MCF 10A (cell line): ENCODE measurements around the gene FCER2. TPM values are rescaled to one million over a fixed set of nuclear protein-coding genes. Genes with fewer than 3 reads are reported as not detected.

ENCODE experiments used
- Bru-seq: library from RNA; stranded (reverse); fragments of 400-500 nt; gene quantifications from one replicate; lab custom pipeline; 2021; lab: Mats Ljungman, UMichigan
- BruChase-seq, 2 experiments: library from RNA; stranded (reverse); fragments of 400-500 nt; gene quantifications; one replicate each; lab custom pipeline; 2021; lab: Mats Ljungman, UMichigan
- BruUV-seq: library from RNA; stranded (reverse); fragments of 400-500 nt; replicated peaks from 2 replicates; lab custom pipeline; 2021; lab: Mats Ljungman, UMichigan
- CTCF ChIA-PET: fragments of 300-600 bp; sonication (Branson Sonifier 250); formaldehyde crosslinking; extraction: SDS; loops from one replicate; lab custom pipeline; 2021; ENCODE audit warnings: antibody characterized with exemption, inconsistent platforms; lab: Yijun Ruan, JAX
- POLR2A ChIA-PET: fragments of 300-600, 350-650 bp; sonication (Branson Sonifier 250); formaldehyde crosslinking; extraction: SDS; loops from one replicate; lab custom pipeline; 2020; ENCODE audit warnings: antibody characterized with exemption, inconsistent platforms; lab: Yijun Ruan, JAX
- DNase-seq: peaks from one replicate; pipeline ENCODE4 v3.0.0-alpha.2; 2018; ENCODE audit not compliant: unreplicated experiment
- H3K27ac Mint-ChIP-seq: one replicate; pipeline ENCODE4 v1.8.0; 2022; ENCODE audit warnings: mild to moderate bottlenecking, low read depth, mixed read lengths; ENCODE audit not compliant: unreplicated experiment
- H3K27me3 Mint-ChIP-seq: one replicate; pipeline ENCODE4 v1.8.0; 2022; ENCODE audit warnings: mixed read lengths; ENCODE audit not compliant: insufficient read depth, unreplicated experiment
- H3K36me3 Mint-ChIP-seq: one replicate; pipeline ENCODE4 v1.8.0; 2022; ENCODE audit warnings: mild to moderate bottlenecking, moderate library complexity, mixed read lengths; ENCODE audit not compliant: insufficient read depth, unreplicated experiment
- H3K4me1 Mint-ChIP-seq: one replicate; pipeline ENCODE4 v1.8.0; 2022; ENCODE audit warnings: mixed read lengths; ENCODE audit not compliant: insufficient read depth, unreplicated experiment
- H3K4me3 Mint-ChIP-seq: one replicate; pipeline ENCODE4 v1.8.0; 2022; ENCODE audit warnings: mild to moderate bottlenecking, moderate library complexity, mixed read lengths; ENCODE audit not compliant: unreplicated experiment
- H3K9me3 Mint-ChIP-seq: one replicate; pipeline ENCODE4 v1.8.0; 2022; ENCODE audit warnings: mixed read lengths; ENCODE audit not compliant: unreplicated experiment
- CTCF ChIP-seq: fragments of 200-600 bp; IDR thresholded peaks from one replicate; pipeline ENCODE4 v1.8.0; 2022; ENCODE audit warnings: antibody characterized with exemption, mild to moderate bottlenecking; ENCODE audit not compliant: unreplicated experiment
- intact Hi-C: fragments of 100-400 bp; cut with micrococcal nuclease; formaldehyde crosslinking; loops from 2 replicates; pipeline ENCODE4 v1.14.1; 2022
- long read RNA-seq: library from polyadenylated mRNA; stranded (forward); transcript quantifications from one replicate; pipeline ENCODE4 v2.0.0, GENCODE V29; 2022
- total RNA-seq: library from RNA; stranded (reverse); gene quantifications from 2 replicates; pipeline ENCODE4 v1.2.3, GENCODE V29; 2022

The FCER2 gene
- total RNA-seq, result not detected in 2 replicates
- Bru-seq, nascent RNA, result not detected
- not detected for BruChase-seq, experiment 1, labeled RNA remaining after a 6-hour chase
- BruChase-seq, experiment 2, labeled RNA remaining after a 2-hour chase, result not detected
- long read RNA-seq, result 0 reads

- BruUV-seq, result no TSS peak
- H3K9me3 Mint-ChIP-seq, result no peaks in the 10 kb centered on the region
- CTCF ChIA-PET, result interaction anchor here (0.6 to 0.7 kb wide), 3 partner anchors 16 to 150 kb away, joined by 3 to 4 read pairs (median 3); partner anchors contain the start of gene PCP2
- intact Hi-C loops, result no loop called here
- H3K4me1 Mint-ChIP-seq, result peaks cover 10% of the 10 kb centered on the region
- H3K27ac Mint-ChIP-seq, result no peak within 1 kb of the TSS
- no peak within 1 kb of the TSS for H3K4me3 Mint-ChIP-seq
- POLR2A ChIA-PET, result interaction anchor here (0.5 kb wide), 1 partner anchor 129 kb away, joined by 3 read pairs; no protein-coding TSS in a partner anchor
- DNase-seq, result no peak
- peaks cover 55% of the 10 kb centered on the region for H3K27me3 Mint-ChIP-seq
- TF ChIP-seq CTCF, result no peak
- no peaks in the 10 kb centered on the region for H3K36me3 Mint-ChIP-seq
Measured at GRCh38 chr19:7701654-7702457, at the start of gene FCER2. Gene FCER2, minus strand, starts transcription at chr19:7702131. Its CDS starts 2,371 bp downstream, at chr19:7699760.

GRCh38 chr19:7751157-7751783, 49.3 kb upstream of the FCER2 start:
- POLR2A ChIA-PET, result no interaction called here
- H3K36me3 Mint-ChIP-seq, result no peaks in the 10 kb centered on the region
- peak; percentile 15 for DNase-seq
- peaks cover 7% of the 10 kb centered on the region for H3K4me1 Mint-ChIP-seq
- peaks cover 7% of the 10 kb centered on the region for H3K9me3 Mint-ChIP-seq
- H3K27me3 Mint-ChIP-seq, result peaks cover 17% of the 10 kb centered on the region
- TF ChIP-seq CTCF, result no peak
- H3K27ac Mint-ChIP-seq, result no peak overlapping the region
- no TSS peak for BruUV-seq
- intact Hi-C loops, result no loop called here
- CTCF ChIA-PET, result interaction anchor here (0.7 kb wide), 1 partner anchor 9 kb away, joined by 4 read pairs; no protein-coding TSS in a partner anchor
- no peak overlapping the region for H3K4me3 Mint-ChIP-seq

GRCh38 chr19:7748756-7749155, 46.8 kb upstream of the FCER2 start:
- H3K27ac Mint-ChIP-seq, result no peak overlapping the region
- H3K9me3 Mint-ChIP-seq, result peaks cover 7% of the 10 kb centered on the region
- TF ChIP-seq CTCF, result peak; percentile 12
- no peak overlapping the region for H3K4me3 Mint-ChIP-seq
- BruUV-seq, result no TSS peak
- no peaks in the 10 kb centered on the region for H3K36me3 Mint-ChIP-seq
- peak; percentile 23 for DNase-seq
- ChIA-PET POLR2A (no interaction called here), CTCF (interaction anchor here (0.7 to 1.2 kb wide), 2 partner anchors 21 to 110 kb away, joined by 3 to 5 read pairs; no protein-coding TSS in a partner anchor)
- intact Hi-C loops, result no loop called here
- H3K27me3 Mint-ChIP-seq, result peaks cover 32% of the 10 kb centered on the region
- H3K4me1 Mint-ChIP-seq, result peaks cover 7% of the 10 kb centered on the region

GRCh38 chr19:7748171-7748570, 46.2 kb upstream of the FCER2 start:
- DNase-seq, result no peak
- Mint-ChIP-seq H3K9me3 (peaks cover 7% of the 10 kb centered on the region), H3K4me3 (no peak overlapping the region), H3K4me1 (peaks cover 7% of the 10 kb centered on the region), H3K27ac (no peak overlapping the region), H3K36me3 (no peaks in the 10 kb centered on the region), H3K27me3 (peaks cover 38% of the 10 kb centered on the region)
- CTCF ChIA-PET, result interaction anchor here (0.6 to 1.7 kb wide), 4 partner anchors 9 to 154 kb away, joined by 3 to 6 read pairs (median 4); no protein-coding TSS in a partner anchor
- TF ChIP-seq CTCF, result no peak
- BruUV-seq, result no TSS peak
- POLR2A ChIA-PET, result no interaction called here
- intact Hi-C loops, result no loop called here
